A549 (cell line): Measurements from ENCODE around the gene PRKRA.

Experiments used
- BHLHE40 ChIP-seq: IDR thresholded peaks from 2 replicates; pipeline ENCODE4 v1.6.1; 2012; ENCODE audit warnings: low read depth, low read length, inconsistent platforms
- EHF ChIP-seq: fragments of 250-450 bp; sonication (Bioruptor Pico); IDR thresholded peaks from 2 replicates; pipeline ENCODE4 v1.5.0; 2020; ENCODE audit warnings: mild to moderate bottlenecking
- EP300 ChIP-seq, 2 experiments: fragments of >200 bp; sonication (Bioruptor Twin); formaldehyde crosslinking; IDR thresholded peaks; 2 replicates in 1 of 2; 3 replicates in 1 of 2; pipeline ENCODE4 v1.6.1; 2016 to 2017
- HMGXB4 ChIP-seq: fragments of 250-450 bp; sonication (Bioruptor Pico); IDR thresholded peaks from 2 replicates; pipeline ENCODE4 v1.5.0; 2021; ENCODE audit warnings: mild to moderate bottlenecking, moderate library complexity, borderline replicate concordance
- MAX ChIP-seq: IDR thresholded peaks from 2 replicates; pipeline ENCODE4 v1.6.1; 2012
- POLR2A ChIP-seq: IDR thresholded peaks from 2 replicates; pipeline ENCODE4 v1.6.1; 2012; ENCODE audit warnings: mild to moderate bottlenecking, low read length
- RAD21 ChIP-seq, 2 experiments: fragments of >200 bp in 1 of 2; sonication (Bioruptor Twin) in 1 of 2; formaldehyde crosslinking in 1 of 2; IDR thresholded peaks in 1 of 2; conservative IDR thresholded peaks in 1 of 2; 2 replicates in 1 of 2; 3 replicates in 1 of 2; pipeline ENCODE4 v1.6.1; 2012 to 2018; ENCODE audit warnings: inconsistent platforms in 1 of 2
- RCOR1 ChIP-seq: fragments of 150-350 bp; IDR thresholded peaks from 2 replicates; pipeline ENCODE4 v1.6.1; 2014; ENCODE audit warnings: antibody characterized with exemption, low read length, low read depth
- TF ChIP-seq, protein P1 (sequence below): fragments of >200 bp; sonication (Bioruptor Twin); formaldehyde crosslinking; IDR thresholded peaks from 3 replicates; pipeline ENCODE4 v1.5.1; 2016
- TF ChIP-seq, protein P2 (sequence below): fragments of 150-350 bp; IDR thresholded peaks from 2 replicates; pipeline ENCODE4 v1.6.1; 2014; ENCODE audit warnings: low read depth, mild to moderate bottlenecking, low read length

GRCh38 chr2:178385595-178386148, 65.3 kb downstream of the PRKRA start:
- TF ChIP-seq, protein P1, sequence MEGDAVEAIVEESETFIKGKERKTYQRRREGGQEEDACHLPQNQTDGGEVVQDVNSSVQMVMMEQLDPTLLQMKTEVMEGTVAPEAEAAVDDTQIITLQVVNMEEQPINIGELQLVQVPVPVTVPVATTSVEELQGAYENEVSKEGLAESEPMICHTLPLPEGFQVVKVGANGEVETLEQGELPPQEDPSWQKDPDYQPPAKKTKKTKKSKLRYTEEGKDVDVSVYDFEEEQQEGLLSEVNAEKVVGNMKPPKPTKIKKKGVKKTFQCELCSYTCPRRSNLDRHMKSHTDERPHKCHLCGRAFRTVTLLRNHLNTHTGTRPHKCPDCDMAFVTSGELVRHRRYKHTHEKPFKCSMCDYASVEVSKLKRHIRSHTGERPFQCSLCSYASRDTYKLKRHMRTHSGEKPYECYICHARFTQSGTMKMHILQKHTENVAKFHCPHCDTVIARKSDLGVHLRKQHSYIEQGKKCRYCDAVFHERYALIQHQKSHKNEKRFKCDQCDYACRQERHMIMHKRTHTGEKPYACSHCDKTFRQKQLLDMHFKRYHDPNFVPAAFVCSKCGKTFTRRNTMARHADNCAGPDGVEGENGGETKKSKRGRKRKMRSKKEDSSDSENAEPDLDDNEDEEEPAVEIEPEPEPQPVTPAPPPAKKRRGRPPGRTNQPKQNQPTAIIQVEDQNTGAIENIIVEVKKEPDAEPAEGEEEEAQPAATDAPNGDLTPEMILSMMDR, result no peak
- no peak for TF ChIP-seq RAD21 (conservative IDR thresholded peaks at IDR 0.05 in 1 of 2, IDR thresholded peaks at IDR 0.05 in 1 of 2)
- no peak for TF ChIP-seq MAX
- TF ChIP-seq BHLHE40, result no peak
- TF ChIP-seq RCOR1, result no peak
- TF ChIP-seq POLR2A, result no peak
- TF ChIP-seq, protein P2, sequence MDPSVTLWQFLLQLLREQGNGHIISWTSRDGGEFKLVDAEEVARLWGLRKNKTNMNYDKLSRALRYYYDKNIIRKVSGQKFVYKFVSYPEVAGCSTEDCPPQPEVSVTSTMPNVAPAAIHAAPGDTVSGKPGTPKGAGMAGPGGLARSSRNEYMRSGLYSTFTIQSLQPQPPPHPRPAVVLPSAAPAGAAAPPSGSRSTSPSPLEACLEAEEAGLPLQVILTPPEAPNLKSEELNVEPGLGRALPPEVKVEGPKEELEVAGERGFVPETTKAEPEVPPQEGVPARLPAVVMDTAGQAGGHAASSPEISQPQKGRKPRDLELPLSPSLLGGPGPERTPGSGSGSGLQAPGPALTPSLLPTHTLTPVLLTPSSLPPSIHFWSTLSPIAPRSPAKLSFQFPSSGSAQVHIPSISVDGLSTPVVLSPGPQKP, result no peak
- no peak for TF ChIP-seq EP300 (IDR thresholded peaks at IDR 0.05)
- no peak for TF ChIP-seq HMGXB4 (CRISPR knock-in tag)
- no peak for TF ChIP-seq EHF (CRISPR knock-in tag)
